ENCODE results near the gene MCM7. TPM values are rescaled to one million over a fixed set of nuclear protein-coding genes. Genes with fewer than 3 reads are reported as not detected.
"Not testable (repeated sequence)": the region's sequence is repeated elsewhere in the genome, so short reads cannot be mapped to it uniquely, and the experiment has no call there.

Gene MCM7
- total and polyA plus RNA-seq, 2 experiments from 2014 or later = 49.6 to 61.3 TPM

GRCh38 chr7:100132126-100132525 is 30.9 kb upstream of the MCM7 start:
- Histone ChIP-seq H3K79me2 (ENCODE audit: insufficient read depth) (no peaks in the 10 kb centered on the region), H3K36me3 (ENCODE audit: low read depth) (no peaks in the 10 kb centered on the region), H2AFZ (no peak overlapping the region), H3K9ac (no peak overlapping the region), H3K27ac (no peak overlapping the region), H3K4me1 (ENCODE audit: insufficient read depth) (peaks cover 3% of the 10 kb centered on the region; the same call in 1 of the 2 replicates), H4K20me1 (ENCODE audit: insufficient read depth) (no peaks in the 10 kb centered on the region), H3K4me2 (ENCODE audit: unreplicated experiment) (no peak overlapping the region), H3F3A (ENCODE audit: insufficient read depth) (no peaks in the 10 kb centered on the region), H3K9me3 (ENCODE audit: low read depth) (no peaks in the 10 kb centered on the region), H3K4me3 (no peak overlapping the region), H3K9me2 (ENCODE audit: insufficient read depth) (no peaks in the 10 kb centered on the region), H3K27me3 (replicated peaks; ENCODE audit: insufficient read depth) (no peaks in the 10 kb centered on the region)
- in situ Hi-C loops (cut with MboI) = no loop called here
- WGBS, 2 experiments (ENCODE audit: low coverage in 1 of 2, low lambda C conversion rate in 2 of 2, missing lambda C conversion rate in 2 of 2) = 33 to 34% methylated on average over 7 of the region's 7 CpGs
- no peak for DNase-seq
- TF ChIP-seq EZH2 (IDR thresholded peaks at IDR 0.05; ENCODE audit: insufficient read depth, poor library complexity, severe bottlenecking) (no peak), EZH2phosphoT487 (IDR thresholded peaks at IDR 0.05; ENCODE audit: insufficient read depth, low read depth) (no peak)

- DNase-seq = peak; percentile 76
These were observed 29.6 kb upstream of the MCM7 start for GRCh38 chr7:100130608-100131453.

GRCh38 chr7:100130220-100130607 is 29.0 kb upstream of the MCM7 start:
- H3K36me3 ChIP-seq (ENCODE audit: low read depth); H3K27me3 ChIP-seq (replicated peaks; ENCODE audit: insufficient read depth); H2AFZ ChIP-seq; DNase-seq; H3K9me3 ChIP-seq (ENCODE audit: low read depth); H3K4me2 ChIP-seq (ENCODE audit: unreplicated experiment); H3F3A ChIP-seq (ENCODE audit: insufficient read depth); H3K9me2 ChIP-seq (ENCODE audit: insufficient read depth); H3K27ac ChIP-seq; H3K4me3 ChIP-seq; H3K4me1 ChIP-seq (ENCODE audit: insufficient read depth); in situ Hi-C loops (cut with MboI); H3K79me2 ChIP-seq (ENCODE audit: insufficient read depth); H3K9ac ChIP-seq; H4K20me1 ChIP-seq (ENCODE audit: insufficient read depth): not testable (repeated sequence)
- 90 to 100% methylated on average over 1 of the region's 1 CpG for WGBS, 2 experiments (ENCODE audit: low coverage in 1 of 2, low lambda C conversion rate in 2 of 2, missing lambda C conversion rate in 2 of 2)

More at GRCh38 chr7:100130608-100131453, 29.6 kb upstream of the MCM7 start:
- Histone ChIP-seq H3K4me3 (peak overlapping the region; percentile 64), H3K79me2 (ENCODE audit: insufficient read depth) (0 out of 2 replicates have a peak, but pooled peaks cover under 1% of the 10 kb centered on the region), H3K4me1 (ENCODE audit: insufficient read depth) (peaks cover 3% of the 10 kb centered on the region; the same call in 1 of the 2 replicates), H2AFZ (peak overlapping the region; percentile 86), H3K27me3 (replicated peaks; ENCODE audit: insufficient read depth) (no peaks in the 10 kb centered on the region), H3K36me3 (ENCODE audit: low read depth) (no peaks in the 10 kb centered on the region), H3K9me2 (ENCODE audit: insufficient read depth) (no peaks in the 10 kb centered on the region), H3K9ac (peak overlapping the region; percentile 51), H3K4me2 (ENCODE audit: unreplicated experiment) (peak overlapping the region; percentile 78), H4K20me1 (ENCODE audit: insufficient read depth) (no peaks in the 10 kb centered on the region), H3K27ac (no peak overlapping the region), H3F3A (ENCODE audit: insufficient read depth) (peaks cover 4% of the 10 kb centered on the region; the same call in 1 of the 2 replicates), H3K9me3 (ENCODE audit: low read depth) (no peaks in the 10 kb centered on the region)
- WGBS, 2 experiments (ENCODE audit: low coverage in 1 of 2, low lambda C conversion rate in 2 of 2, missing lambda C conversion rate in 2 of 2) = 9 to 12% methylated on average over 24 of the region's 24 CpGs
- TF ChIP-seq EZH2 (IDR thresholded peaks at IDR 0.05; ENCODE audit: insufficient read depth, poor library complexity, severe bottlenecking) (no peak), EZH2phosphoT487 (IDR thresholded peaks at IDR 0.05; ENCODE audit: insufficient read depth, low read depth) (no peak)
- in situ Hi-C loops (cut with MboI) = no loop called here

GRCh38 chr7:100128637-100128963 is 27.4 kb upstream of the MCM7 start:
- in situ Hi-C loops (cut with MboI) = no loop called here
- whole genome bisulfite sequencing, 2 experiments (ENCODE audit: low coverage in 1 of 2, low lambda C conversion rate in 2 of 2, missing lambda C conversion rate in 2 of 2) = 38 to 62% methylated on average over 1 of the region's 1 CpG

More at GRCh38 chr7:100128637-100128963, 27.4 kb upstream of the MCM7 start:
- Histone ChIP-seq H3K4me2 (ENCODE audit: unreplicated experiment) (no peak overlapping the region), H3F3A (ENCODE audit: insufficient read depth) (peaks cover 4% of the 10 kb centered on the region; the same call in 1 of the 2 replicates), H3K4me3 (no peak overlapping the region), H4K20me1 (ENCODE audit: insufficient read depth) (no peaks in the 10 kb centered on the region), H3K9me3 (ENCODE audit: low read depth) (no peaks in the 10 kb centered on the region), H3K4me1 (ENCODE audit: insufficient read depth) (peaks cover 3% of the 10 kb centered on the region; the same call in 1 of the 2 replicates), H2AFZ (no peak overlapping the region), H3K9ac (no peak overlapping the region), H3K27ac (no peak overlapping the region), H3K9me2 (ENCODE audit: insufficient read depth) (no peaks in the 10 kb centered on the region), H3K79me2 (ENCODE audit: insufficient read depth) (peaks cover 5% of the 10 kb centered on the region; the same call in 1 of the 2 replicates), H3K27me3 (replicated peaks; ENCODE audit: insufficient read depth) (no peaks in the 10 kb centered on the region), H3K36me3 (ENCODE audit: low read depth) (no peaks in the 10 kb centered on the region)
- DNase-seq = no peak
- TF ChIP-seq EZH2phosphoT487 (IDR thresholded peaks at IDR 0.05; ENCODE audit: insufficient read depth, low read depth) (no peak), EZH2 (IDR thresholded peaks at IDR 0.05; ENCODE audit: insufficient read depth, poor library complexity, severe bottlenecking) (no peak)

Measured in GM23248 (cell line).